H1 (cell line): Measurements from ENCODE around the gene BSN. TPM values are rescaled to one million over a fixed set of nuclear protein-coding genes. Genes with fewer than 3 reads are reported as not detected.

Experiments
- CTCF ChIA-PET: fragments of 300-600 bp; sonication (Branson Sonifier 250); formaldehyde crosslinking; loops from one replicate; lab custom pipeline; 2021; ENCODE audit not compliant: partially characterized antibody; lab: Charles Lee
- POLR2A ChIA-PET: fragments of 300-600 bp; sonication (Branson Sonifier 250); formaldehyde crosslinking; loops from one replicate; lab custom pipeline; 2021; ENCODE audit warnings: inconsistent platforms; ENCODE audit not compliant: partially characterized antibody; lab: Charles Lee
- DNase-seq, 2 experiments: peaks; one replicate each; pipeline versions ENCODE4 v3.0.0 to v3.0.0-alpha.2; 2010 to 2022; ENCODE audit warnings: low spot score in 2 of 2, low read depth in 1 of 2, mixed read lengths in 1 of 2
- FAIRE-seq: peaks from 2 replicates; lab custom pipeline; 2011; peaks lifted over from hg19 to GRCh38; lab: Jason Lieb, UNC
- H2AFZ ChIP-seq: 2 replicates; pipeline ENCODE4 v1.8.1; 2012; ENCODE audit warnings: low read length, inconsistent platforms
- H2AK5ac ChIP-seq: 2 replicates; pipeline ENCODE4 v1.6.1; 2013; ENCODE audit warnings: low read depth, low read length
- H2BK120ac ChIP-seq: replicated peaks from 2 replicates; pipeline ENCODE3; 2013; ENCODE audit warnings: low read depth, low read length, inconsistent platforms
- H2BK12ac ChIP-seq: 2 replicates; pipeline ENCODE4 v1.6.1; 2013; ENCODE audit warnings: low read depth, low read length
- H2BK15ac ChIP-seq: 2 replicates; pipeline ENCODE4 v1.6.1; 2013; ENCODE audit warnings: low read length
- H2BK20ac ChIP-seq: 2 replicates; pipeline ENCODE4 v1.6.1; 2013; ENCODE audit warnings: low read length
- H2BK5ac ChIP-seq: 2 replicates; pipeline ENCODE4 v1.6.1; 2013; ENCODE audit warnings: low read depth, low read length
- H3K14ac ChIP-seq: 2 replicates; pipeline ENCODE4 v1.6.1; 2013; ENCODE audit warnings: inconsistent platforms; ENCODE audit not compliant: insufficient read length
- H3K18ac ChIP-seq: 2 replicates; pipeline ENCODE4 v1.6.1; 2013; ENCODE audit warnings: low read length; ENCODE audit errors: extremely low read depth
- H3K23ac ChIP-seq: 2 replicates; pipeline ENCODE4 v1.6.1; 2013; ENCODE audit warnings: inconsistent platforms; ENCODE audit not compliant: insufficient read length
- H3K23me2 ChIP-seq: 2 replicates; pipeline ENCODE4 v1.6.1; 2013; ENCODE audit warnings: low read depth, low read length
- H3K27ac ChIP-seq: 2 replicates; pipeline ENCODE4 v1.6.1; 2011; ENCODE audit warnings: low read depth, low read length, inconsistent platforms
- H3K27me3 ChIP-seq, 4 experiments: replicated peaks in 1 of 4; 1 replicate in 1 of 4; 2 replicates in 3 of 4; pipeline versions ENCODE4 v1.6.1 to v1.8.1; 2011 to 2013; ENCODE audit warnings: low read length in 3 of 4, mild to moderate bottlenecking in 3 of 4, inconsistent platforms in 2 of 4, mixed read lengths in 2 of 4, moderate library complexity in 1 of 4; ENCODE audit not compliant: control insufficient read depth in 3 of 4, insufficient read depth in 3 of 4; ENCODE audit errors: extremely low read depth in 1 of 4
- H3K36me3 ChIP-seq, 4 experiments: 2 replicates each; pipeline versions ENCODE4 v1.6.1 to v1.8.1; 2011 to 2013; ENCODE audit warnings: mild to moderate bottlenecking in 4 of 4, low read length in 3 of 4, moderate library complexity in 2 of 4, control low read depth in 1 of 4, inconsistent platforms in 1 of 4; ENCODE audit not compliant: insufficient read depth in 4 of 4, control insufficient read depth in 2 of 4
- H3K4ac ChIP-seq: replicated peaks from 2 replicates; pipeline ENCODE3; 2013; ENCODE audit warnings: low read length, low read depth, mixed read lengths, inconsistent platforms; ENCODE audit not compliant: insufficient read length
- H3K4me1 ChIP-seq, 4 experiments: replicated peaks in 1 of 4; 1 replicate in 1 of 4; 2 replicates in 3 of 4; pipeline versions ENCODE4 v1.6.1 to v1.8.1; 2011 to 2013; ENCODE audit warnings: low read length in 3 of 4, inconsistent platforms in 2 of 4, mixed read lengths in 1 of 4; ENCODE audit not compliant: insufficient read depth in 4 of 4, control insufficient read depth in 3 of 4
- H3K4me2 ChIP-seq, 2 experiments: 2 replicates each; pipeline versions ENCODE4 v1.6.1 to v1.8.1; 2011 to 2013; ENCODE audit warnings: low read depth in 2 of 2, low read length in 2 of 2, control low read depth in 1 of 2, inconsistent platforms in 1 of 2, mild to moderate bottlenecking in 1 of 2; ENCODE audit not compliant: insufficient read depth in 1 of 2
- H3K4me3 ChIP-seq, 4 experiments: fragments of 200-600, 300-600 bp in 1 of 4; sonication (generic), shearing (Covaris generic), sonication (Bioruptor Twin) in 1 of 4; 2 replicates each; pipeline versions ENCODE4 v1.5.1 to v1.8.1; 2011 to 2016; ENCODE audit warnings: low read length in 4 of 4, low read depth in 3 of 4, control low read depth in 2 of 4, inconsistent platforms in 2 of 4, mild to moderate bottlenecking in 2 of 4, mixed read lengths in 1 of 4, moderate library complexity in 1 of 4; ENCODE audit not compliant: insufficient read depth in 2 of 4; ENCODE audit errors: extremely low read depth in 1 of 4
- H3K56ac ChIP-seq: replicated peaks from 2 replicates; pipeline ENCODE3; 2013; ENCODE audit warnings: low read depth, mild to moderate bottlenecking, mixed read lengths, low read length, inconsistent platforms; ENCODE audit not compliant: insufficient read length
- H3K79me1 ChIP-seq: 2 replicates; pipeline ENCODE4 v1.6.1; 2013; ENCODE audit warnings: low read depth, low read length, control low read depth
- H3K79me2 ChIP-seq, 2 experiments: 2 replicates each; pipeline versions ENCODE4 v1.6.1 to v1.8.1; 2012 to 2013; ENCODE audit warnings: low read length in 2 of 2, mild to moderate bottlenecking in 2 of 2, inconsistent platforms in 1 of 2; ENCODE audit not compliant: insufficient read depth in 2 of 2, control insufficient read depth in 1 of 2
- H3K9ac ChIP-seq, 4 experiments: replicated peaks in 1 of 4; 1 replicate in 1 of 4; 2 replicates in 3 of 4; pipeline versions ENCODE4 v1.6.1 to v1.8.1; 2011 to 2013; ENCODE audit warnings: low read depth in 3 of 4, low read length in 3 of 4, control low read depth in 2 of 4, mild to moderate bottlenecking in 2 of 4, moderate library complexity in 2 of 4, inconsistent platforms in 1 of 4; ENCODE audit errors: extremely low read depth in 1 of 4
- H3K9me3 ChIP-seq, 2 experiments: 2 replicates each; pipeline versions ENCODE4 v1.6.1 to v1.8.1; 2012 to 2013; ENCODE audit warnings: mild to moderate bottlenecking in 2 of 2, moderate library complexity in 2 of 2, control low read depth in 1 of 2, inconsistent platforms in 1 of 2, low read depth in 1 of 2, low read length in 1 of 2, mixed read lengths in 1 of 2; ENCODE audit not compliant: insufficient read depth in 2 of 2
- H4K20me1 ChIP-seq, 2 experiments: replicated peaks in 1 of 2; 2 replicates each; pipeline versions ENCODE3 to v1.8.1; 2011 to 2013; ENCODE audit warnings: inconsistent platforms in 2 of 2, low read length in 2 of 2, mild to moderate bottlenecking in 1 of 2; ENCODE audit not compliant: insufficient read depth in 2 of 2, control insufficient read depth in 1 of 2
- H4K5ac ChIP-seq: 2 replicates; pipeline ENCODE4 v1.6.1; 2013; ENCODE audit warnings: low read length, low read depth, mixed read lengths, inconsistent platforms; ENCODE audit not compliant: insufficient read length
- H4K8ac ChIP-seq: 2 replicates; pipeline ENCODE4 v1.8.0; 2013; ENCODE audit warnings: mild to moderate bottlenecking, moderate library complexity, low read length, inconsistent platforms; ENCODE audit not compliant: insufficient read depth; ENCODE audit errors: extremely low read depth
- H4K91ac ChIP-seq: replicated peaks from 2 replicates; pipeline ENCODE3; 2013; ENCODE audit warnings: low read length, mixed read lengths, inconsistent platforms; ENCODE audit not compliant: insufficient read length
- BRCA1 ChIP-seq: IDR thresholded peaks from 2 replicates; pipeline ENCODE4 v1.6.1; 2012; ENCODE audit warnings: low read depth, low read length, improper control_type of control experiment
- CBX5 ChIP-seq: fragments of 300-800, 300-1000 bp; sonication (generic); IDR thresholded peaks from 2 replicates; pipeline ENCODE4 v1.7.1; 2016; ENCODE audit warnings: antibody characterized with exemption, low read length, low read depth
- CREB1 ChIP-seq: IDR thresholded peaks from 2 replicates; pipeline ENCODE4 v1.6.1; 2012; ENCODE audit warnings: inconsistent platforms
- CTCF ChIP-seq, 3 experiments: IDR thresholded peaks; 1 replicate in 2 of 3; 2 replicates in 1 of 3; pipeline versions ENCODE4 v1.5.1 to v1.6.1; 2011; ENCODE audit warnings: low read length in 3 of 3, mild to moderate bottlenecking in 3 of 3, inconsistent platforms in 2 of 3, low read depth in 1 of 3, moderate library complexity in 1 of 3; ENCODE audit not compliant: insufficient read depth in 1 of 3; ENCODE audit errors: control extremely low read depth in 1 of 3
- HDAC2 ChIP-seq, 2 experiments: fragments of 300-600 bp in 1 of 2; sonication (generic) in 1 of 2; IDR thresholded peaks; 2 replicates each; pipeline ENCODE4 v1.6.1; 2011 to 2012; ENCODE audit warnings: low read depth in 2 of 2, low read length in 2 of 2, mild to moderate bottlenecking in 2 of 2, moderate library complexity in 2 of 2, borderline replicate concordance in 1 of 2, inconsistent platforms in 1 of 2
- POU5F1 ChIP-seq: IDR thresholded peaks from 2 replicates; pipeline ENCODE4 v1.6.1; 2011; ENCODE audit warnings: low read depth, mild to moderate bottlenecking, low read length, moderate library complexity
- SAP30 ChIP-seq: fragments of 300-600 bp; sonication (generic); IDR thresholded peaks from 2 replicates; pipeline ENCODE4 v1.7.1; 2012; ENCODE audit warnings: low read length, moderate library complexity, mild to moderate bottlenecking, inconsistent platforms; ENCODE audit not compliant: insufficient read depth, insufficient replicate concordance
- SIN3A ChIP-seq, 2 experiments: IDR thresholded peaks in 1 of 2; conservative IDR thresholded peaks in 1 of 2; 2 replicates each; pipeline ENCODE4 v1.6.1; 2011 to 2012; ENCODE audit warnings: low read length in 2 of 2, improper control_type of control experiment in 1 of 2, low read depth in 1 of 2, mild to moderate bottlenecking in 1 of 2
- WGBS, 2 experiments: shearing (Covaris generic) in 1 of 2; methylation state at CpG; one replicate each; pipeline versions ENCODE4 v1.1.6 to v1.1.7; 2013 to 2015; ENCODE audit warnings: low lambda C conversion rate in 2 of 2, mixed read lengths in 2 of 2, inconsistent platforms in 1 of 2, low coverage in 1 of 2, missing lambda C conversion rate in 1 of 2; ENCODE audit not compliant: insufficient replicate concordance in 2 of 2, insufficient coverage in 1 of 2, insufficient read length in 1 of 2; ENCODE audit errors: extremely low coverage in 1 of 2, missing lambda C conversion rate in 1 of 2; 5-methylcytosine and 5-hydroxymethylcytosine counted together
- polyA plus RNA-seq, 7 experiments: library from polyadenylated mRNA; depleted of rRNA in 3 of 7; stranded (reverse) in 5 of 7; unstranded in 2 of 7; fragments of >200 nt in 5 of 7; fragments of 200-250 nt in 2 of 7; gene quantifications; 1 replicate in 5 of 7; 2 replicates in 1 of 7; 4 replicates in 1 of 7; pipeline versions ENCODE4 v1.2.1 to v1.2.3, GENCODE V29; 2011 to 2013; ENCODE audit warnings: missing spikeins in 2 of 7, mixed read lengths in 2 of 7
- total RNA-seq: library from RNA; stranded (reverse); fragmentation: NEBNext Ultra II Directional; extraction: Animal tissue kit (Norgen Biotek cat#: 25700); gene quantifications from 2 replicates; pipeline ENCODE4 v1.2.1, GENCODE V29; 2021

BSN gene
- total and polyA plus RNA-seq, 2 of the 8 experiments (the other 6 are each of a cell fraction or from before 2014, with no cell fraction given), result 0.60 to 3.0 TPM

GRCh38 chr3:49627634-49628033 is 73.4 kb downstream of the BSN start:
- Histone ChIP-seq H3K23ac (no peak overlapping the region), H3K14ac (no peak overlapping the region), H3K27ac (no peak overlapping the region), H3K27me3 (no peaks in the 10 kb centered on the region), H2BK5ac (no peak overlapping the region), H2BK15ac (no peak overlapping the region), H4K5ac (no peak overlapping the region), H2BK20ac (no peak overlapping the region), H3K79me2 (no peaks in the 10 kb centered on the region), H3K4ac (no peak overlapping the region), H4K91ac (no peak overlapping the region), H3K56ac (no peak overlapping the region), H3K9ac (no peak overlapping the region), H3K9me3 (peaks cover 0 to 4% of the 10 kb centered on the region in 2 experiments; a peak in 1 of 4 replicates), H2BK12ac (no peak overlapping the region), H2AK5ac (no peak overlapping the region), H2BK120ac (no peak overlapping the region), H3K36me3 (no peaks in the 10 kb centered on the region), H3K4me2 (no peak overlapping the region), H3K23me2 (no peaks in the 10 kb centered on the region), H4K20me1 (no peaks in the 10 kb centered on the region), H2AFZ (no peak overlapping the region), H3K4me1 (no peaks in the 10 kb centered on the region), H3K18ac (no peak overlapping the region), H4K8ac (no peak overlapping the region), H3K4me3 (no peak overlapping the region), H3K79me1 (no peaks in the 10 kb centered on the region)
- TF ChIP-seq BRCA1, result no peak
- TF ChIP-seq CTCF (IDR thresholded peaks at IDR 0.05; ENCODE audit: control extremely low read depth in 1 of 3, insufficient read depth in 1 of 3, low read depth in 1 of 3, low read length in 3 of 3), result no peak
- TF ChIP-seq CBX5, result no peak
- no peak for TF ChIP-seq SIN3A (conservative IDR thresholded peaks at IDR 0.05 in 1 of 2, IDR thresholded peaks at IDR 0.05 in 1 of 2; ENCODE audit: low read depth in 1 of 2, low read length in 2 of 2)
- TF ChIP-seq CREB1, result no peak
- TF ChIP-seq SAP30, result no peak
- TF ChIP-seq HDAC2 (IDR thresholded peaks at IDR 0.05; ENCODE audit: borderline replicate concordance in 1 of 2, low read depth in 2 of 2, low read length in 2 of 2), result no peak
- no peak for TF ChIP-seq POU5F1
- DNase-seq (no peak), FAIRE-seq (no peak)
- WGBS, 2 experiments, result 85% methylated on average over 5 of the region's 5 CpGs; no CpG with 5 or more reads in 1 of the 2 experiments
- ChIA-PET POLR2A (no interaction called here), CTCF (interaction anchor here (0.6 to 1.5 kb wide), 6 partner anchors 9 to 74 kb away, joined by 3 to 6 read pairs (median 3); no protein-coding TSS in a partner anchor)
